AG04449 (cell line): ENCODE measurements around the gene VIPR2.
"Not testable (repeated sequence)": the region's sequence is repeated elsewhere in the genome, so short reads cannot be mapped to it uniquely, and the experiment has no call there.

ENCODE experiments used
- CTCF ChIA-PET: fragments of 350-600 bp; formaldehyde crosslinking; extraction: SDS; loops from one replicate; lab custom pipeline; 2021; ENCODE audit warnings: antibody characterized with exemption; lab: Yijun Ruan, JAX
- POLR2A ChIA-PET: fragments of 400-600, 350-600 bp; formaldehyde crosslinking; extraction: SDS; loops from one replicate; lab custom pipeline; 2020; ENCODE audit warnings: antibody characterized with exemption, inconsistent platforms; lab: Yijun Ruan, JAX
- DNase-seq: peaks from one replicate; pipeline ENCODE4 v3.0.0-alpha.2; 2010; ENCODE audit warnings: low read depth, low spot score
- H3K4me3 ChIP-seq: 2 replicates; pipeline ENCODE4 v1.5.1; 2011; ENCODE audit warnings: low read depth, mild to moderate bottlenecking, control low read depth, low read length
- TF ChIP-seq, protein P1 (sequence below): IDR thresholded peaks from one replicate; pipeline ENCODE4 v1.5.1; 2011; ENCODE audit warnings: mild to moderate bottlenecking, moderate library complexity, low read length, control low read depth, inconsistent platforms; ENCODE audit not compliant: insufficient read depth; ENCODE audit errors: missing control alignments

Gene VIPR2

DNA sequence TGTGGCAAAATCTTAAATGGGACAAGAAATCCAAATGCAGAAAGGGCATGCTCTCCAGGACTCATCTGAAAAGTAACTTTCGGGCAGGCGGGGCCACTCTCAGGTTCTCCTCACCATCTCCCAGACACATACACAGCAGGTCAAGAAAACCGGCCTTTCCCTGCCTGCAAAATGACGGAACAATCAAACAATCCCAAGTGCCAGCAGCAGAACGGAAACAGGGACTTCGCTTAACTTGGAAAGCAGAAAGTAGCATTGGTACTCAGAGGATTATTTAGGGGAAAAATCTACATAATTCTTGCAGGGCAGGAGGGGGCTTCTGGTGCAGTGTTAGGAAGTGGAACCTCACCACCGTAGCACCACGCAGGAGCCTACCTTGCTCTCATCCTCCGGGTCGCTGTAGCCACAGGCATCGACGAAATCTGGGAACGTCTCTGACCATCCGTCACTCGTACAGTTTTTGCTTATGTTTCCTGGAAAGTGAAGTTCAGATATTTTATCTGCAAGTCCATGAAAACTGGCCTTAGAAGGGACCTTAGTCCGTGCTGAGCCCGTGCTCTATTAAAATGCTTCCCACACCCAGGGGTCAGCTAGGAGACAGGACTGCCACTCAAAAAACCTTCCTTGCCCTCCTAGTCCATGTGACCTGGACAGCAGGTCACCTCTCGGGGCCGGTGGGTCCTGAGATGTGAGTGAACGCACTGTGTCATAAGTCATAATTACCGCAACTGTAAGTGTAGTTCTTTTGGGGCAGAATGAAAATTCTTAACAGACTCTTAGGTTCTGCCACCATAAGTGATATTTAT lies 41.1 kb downstream of the VIPR2 start:
- CTCF ChIA-PET: no interaction called here
- POLR2A ChIA-PET: no interaction called here
- DNase-seq: no peak
- TF ChIP-seq, protein P1, sequence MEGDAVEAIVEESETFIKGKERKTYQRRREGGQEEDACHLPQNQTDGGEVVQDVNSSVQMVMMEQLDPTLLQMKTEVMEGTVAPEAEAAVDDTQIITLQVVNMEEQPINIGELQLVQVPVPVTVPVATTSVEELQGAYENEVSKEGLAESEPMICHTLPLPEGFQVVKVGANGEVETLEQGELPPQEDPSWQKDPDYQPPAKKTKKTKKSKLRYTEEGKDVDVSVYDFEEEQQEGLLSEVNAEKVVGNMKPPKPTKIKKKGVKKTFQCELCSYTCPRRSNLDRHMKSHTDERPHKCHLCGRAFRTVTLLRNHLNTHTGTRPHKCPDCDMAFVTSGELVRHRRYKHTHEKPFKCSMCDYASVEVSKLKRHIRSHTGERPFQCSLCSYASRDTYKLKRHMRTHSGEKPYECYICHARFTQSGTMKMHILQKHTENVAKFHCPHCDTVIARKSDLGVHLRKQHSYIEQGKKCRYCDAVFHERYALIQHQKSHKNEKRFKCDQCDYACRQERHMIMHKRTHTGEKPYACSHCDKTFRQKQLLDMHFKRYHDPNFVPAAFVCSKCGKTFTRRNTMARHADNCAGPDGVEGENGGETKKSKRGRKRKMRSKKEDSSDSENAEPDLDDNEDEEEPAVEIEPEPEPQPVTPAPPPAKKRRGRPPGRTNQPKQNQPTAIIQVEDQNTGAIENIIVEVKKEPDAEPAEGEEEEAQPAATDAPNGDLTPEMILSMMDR: no peak
- H3K4me3 ChIP-seq: no peak overlapping the region

DNA sequence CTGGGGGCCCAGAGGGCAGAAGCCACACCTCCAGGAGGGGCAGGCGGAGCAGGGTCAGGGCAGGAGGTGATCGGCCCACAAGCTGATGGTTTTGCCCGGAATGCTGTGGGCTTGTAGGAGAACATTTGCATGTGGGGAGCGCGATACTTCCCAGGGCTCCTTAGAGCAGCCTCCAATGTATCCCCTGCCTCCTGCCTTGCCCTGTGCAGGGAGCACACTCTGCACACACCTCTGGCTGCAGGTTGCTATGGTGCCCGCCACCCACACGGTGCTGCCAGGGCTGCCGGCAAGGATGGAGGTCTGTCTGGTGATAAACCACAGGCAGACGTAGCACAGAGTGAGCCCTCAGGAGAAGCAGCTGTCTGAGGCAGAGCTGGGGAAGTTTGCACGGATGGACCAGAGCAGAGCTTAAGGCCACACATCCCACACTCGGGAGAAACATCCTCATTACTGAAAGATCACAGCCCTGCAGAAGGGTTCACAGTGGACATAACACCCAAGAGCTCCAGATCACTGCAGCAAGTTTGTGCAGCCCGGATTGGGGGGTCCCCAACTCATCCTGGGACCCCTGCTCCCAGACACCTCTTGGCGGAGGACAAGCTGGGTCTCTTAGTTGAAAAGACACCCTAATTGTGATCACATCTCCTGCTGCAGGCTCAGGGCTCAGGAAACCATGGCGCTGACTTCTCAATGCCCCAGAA lies 41.8 kb downstream of the VIPR2 start:
- H3K4me3 ChIP-seq: no peak overlapping the region
- ChIA-PET CTCF (no interaction called here), POLR2A (no interaction called here)
- no peak for DNase-seq
- TF ChIP-seq, protein P1: no peak

DNA sequence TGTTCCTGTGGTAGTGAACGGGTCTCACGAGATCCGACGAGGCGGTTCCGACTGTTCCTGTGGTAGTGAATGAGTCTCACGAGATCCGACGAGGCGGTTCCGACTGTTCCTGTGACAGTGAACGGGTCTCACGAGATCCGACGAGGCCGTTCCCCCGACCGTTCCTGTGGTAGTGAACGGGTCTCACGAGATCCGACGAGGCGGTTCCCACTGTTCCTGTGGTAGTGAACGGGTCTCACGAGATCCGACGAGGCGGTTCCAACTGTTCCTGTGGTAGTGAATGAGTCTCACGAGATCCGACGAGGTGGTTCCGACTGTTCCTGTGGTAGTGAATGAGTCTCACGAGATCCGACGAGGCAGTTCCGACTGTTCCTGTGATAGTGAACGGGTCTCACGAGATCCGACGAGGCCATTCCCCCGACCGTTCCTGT lies 43.0 kb downstream of the VIPR2 start:
- DNase-seq, POLR2A ChIA-PET, CTCF ChIA-PET, H3K4me3 ChIP-seq: not testable (repeated sequence)

DNA sequence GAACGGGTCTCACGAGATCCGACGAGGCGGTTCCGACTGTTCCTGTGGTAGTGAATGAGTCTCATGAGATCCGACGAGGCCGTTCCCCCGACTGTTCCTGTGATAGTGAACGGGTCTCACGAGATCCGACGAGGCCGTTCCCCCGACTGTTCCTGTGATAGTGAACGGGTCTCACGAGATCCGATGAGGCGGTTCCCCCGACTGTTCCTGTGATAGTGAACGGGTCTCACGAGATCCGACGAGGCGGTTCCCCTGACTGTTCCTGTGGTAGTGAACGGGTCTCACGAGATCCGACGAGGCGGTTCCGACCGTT lies 43.6 kb downstream of the VIPR2 start:
- POLR2A ChIA-PET, DNase-seq, H3K4me3 ChIP-seq, CTCF ChIA-PET: not testable (repeated sequence)

DNA sequence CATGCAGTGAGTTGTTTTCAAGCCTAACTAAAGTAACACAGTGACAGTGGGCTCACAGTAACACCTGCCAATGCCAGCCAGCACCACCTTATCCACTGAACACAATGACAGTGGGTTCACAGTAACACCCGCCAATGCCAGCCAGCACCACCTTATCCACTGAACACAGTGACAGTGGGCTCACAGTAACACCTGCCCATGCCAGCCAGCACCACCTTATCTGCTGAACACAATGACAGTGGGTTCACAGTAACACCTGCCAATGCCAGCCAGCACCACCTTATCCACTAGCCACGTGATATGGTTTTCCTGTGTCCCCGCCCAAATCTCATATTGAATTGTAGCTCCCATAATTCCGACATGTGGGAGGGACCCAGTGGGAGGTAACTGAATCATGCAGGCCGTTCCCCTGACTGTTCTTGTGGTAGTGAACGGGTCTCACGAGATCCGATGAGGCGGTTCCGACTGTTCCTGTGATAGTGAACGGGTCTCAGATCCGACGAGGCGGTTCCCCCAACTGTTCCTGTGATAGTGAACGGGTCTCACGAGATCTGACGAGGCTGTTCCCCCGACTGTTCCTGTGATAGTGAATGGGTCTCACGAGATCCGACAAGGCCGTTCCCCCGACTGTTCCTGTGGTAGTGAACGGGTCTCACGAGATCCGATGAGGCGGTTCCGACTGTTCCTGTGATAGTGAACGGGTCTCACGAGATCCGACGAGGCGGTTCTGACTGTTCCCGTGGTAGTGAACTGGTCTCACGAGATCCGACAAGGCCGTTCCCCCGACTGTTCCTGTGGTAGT lies 44.2 kb downstream of the VIPR2 start:
- DNase-seq, POLR2A ChIA-PET, CTCF ChIA-PET, H3K4me3 ChIP-seq: not testable (repeated sequence)

DNA sequence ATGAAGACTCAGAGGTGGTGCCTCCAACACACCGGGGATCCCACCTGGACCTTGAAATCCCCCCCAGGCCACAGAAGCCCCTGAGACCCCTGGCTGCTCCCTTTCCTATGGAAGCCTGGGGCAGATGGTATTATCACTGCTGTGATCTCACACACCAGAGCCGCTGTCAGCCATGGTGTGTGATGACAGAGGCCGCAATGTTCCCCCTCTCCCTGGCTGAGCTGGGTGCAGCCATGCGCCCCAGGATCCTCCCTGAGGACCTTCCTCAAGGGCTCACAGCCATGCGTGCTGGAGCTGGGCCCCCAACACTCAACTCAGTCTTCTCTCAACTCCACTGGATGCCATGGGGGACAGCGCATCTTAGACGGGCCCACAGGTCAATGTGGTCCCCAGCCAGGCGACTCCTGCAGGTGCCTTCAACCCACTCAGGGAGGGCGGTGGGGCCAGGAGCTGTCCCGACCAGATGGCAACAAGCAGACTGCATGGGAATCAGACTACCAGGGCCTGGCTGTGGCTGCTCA lies 44.9 kb downstream of the VIPR2 start:
- TF ChIP-seq, protein P1: no peak
- CTCF ChIA-PET: no interaction called here
- POLR2A ChIA-PET: no interaction called here
- no peak overlapping the region for H3K4me3 ChIP-seq
- DNase-seq: no peak

DNA sequence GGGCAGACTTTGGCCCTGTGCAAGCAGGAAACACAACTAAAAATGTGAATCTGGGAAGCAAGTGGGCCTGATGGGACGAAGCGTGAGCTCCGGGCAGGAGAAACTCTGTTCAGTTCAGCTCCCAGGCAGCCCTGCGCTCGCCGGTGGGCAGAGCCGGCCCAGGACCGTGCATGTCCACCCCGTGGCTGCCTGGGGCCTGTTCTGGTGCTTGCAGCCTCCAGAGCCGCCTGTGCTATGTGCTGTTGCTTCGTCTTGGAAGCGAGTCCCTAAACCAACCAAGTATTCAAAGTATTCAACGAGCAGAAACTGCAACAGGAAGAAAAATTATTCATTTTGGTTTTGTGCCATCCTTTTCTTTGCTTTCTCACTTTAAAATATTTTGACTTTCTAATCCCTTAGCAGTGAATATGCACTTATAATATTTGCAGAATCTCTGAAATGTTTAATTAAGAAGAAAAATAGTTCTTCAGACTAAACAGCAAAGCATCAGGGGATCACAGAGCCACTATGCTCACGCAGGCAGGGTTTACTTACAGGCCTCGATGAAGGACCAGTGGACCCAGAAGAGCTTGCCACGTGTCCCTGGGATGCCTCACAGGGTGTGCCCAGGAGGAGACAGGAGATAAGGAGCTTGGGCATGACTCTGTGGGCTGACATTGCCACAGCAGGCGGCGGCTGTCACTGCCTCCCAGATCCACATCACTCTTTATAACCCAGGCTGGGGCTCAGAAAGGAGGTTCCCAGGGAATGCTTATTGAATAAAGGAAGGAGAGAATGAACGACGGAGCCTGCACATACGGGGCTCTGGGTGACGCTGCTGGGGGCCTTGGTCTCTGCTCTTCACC lies 45.6 kb downstream of the VIPR2 start:
- DNase-seq: no peak
- TF ChIP-seq, protein P1: no peak
- ChIA-PET POLR2A (no interaction called here), CTCF (no interaction called here)
- H3K4me3 ChIP-seq: no peak overlapping the region
